Cortex of kidney (tissue), 1 donor: ENCODE data around the gene ANKLE2.
"Not testable (repeated sequence)": the region's sequence is repeated elsewhere in the genome, so short reads cannot be mapped to it uniquely, and the experiment has no call there.

Experiments
- DNase-seq: peaks from one replicate; lab custom pipeline; 2025; lab: John Stamatoyannopoulos, UW

Gene ANKLE2

GRCh38 chr12:132719141-132719953, 42.3 kb downstream of the ANKLE2 start:
- no peak for DNase-seq

GRCh38 chr12:132718644-132719043, 43.0 kb downstream of the ANKLE2 start:
- DNase-seq, result no peak

- DNase-seq, result no peak
These were observed 43.9 kb downstream of the ANKLE2 start for GRCh38 chr12:132717531-132718387.

DNA sequence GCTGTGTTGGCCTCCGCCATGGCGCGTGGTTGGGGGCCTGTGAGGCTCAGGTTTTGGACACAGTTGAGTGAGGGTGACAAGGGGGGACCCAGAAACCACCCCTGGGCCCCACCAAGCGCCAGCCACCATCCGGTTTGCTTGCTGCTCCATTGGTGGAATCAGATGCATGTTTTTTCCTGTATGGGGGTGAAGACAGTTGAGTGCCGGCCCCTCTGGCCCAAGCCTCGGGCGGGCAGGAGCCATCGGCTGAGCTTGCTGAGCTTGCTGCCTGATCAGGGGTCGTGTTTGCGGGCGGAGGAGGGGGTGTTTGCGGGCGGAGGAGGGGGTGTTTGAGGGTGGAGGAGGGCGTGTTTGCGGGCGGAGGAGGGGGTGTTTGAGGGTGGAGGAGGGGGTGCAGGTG, 44.6 kb downstream of the ANKLE2 start:
- DNase-seq, result no peak

DNA sequence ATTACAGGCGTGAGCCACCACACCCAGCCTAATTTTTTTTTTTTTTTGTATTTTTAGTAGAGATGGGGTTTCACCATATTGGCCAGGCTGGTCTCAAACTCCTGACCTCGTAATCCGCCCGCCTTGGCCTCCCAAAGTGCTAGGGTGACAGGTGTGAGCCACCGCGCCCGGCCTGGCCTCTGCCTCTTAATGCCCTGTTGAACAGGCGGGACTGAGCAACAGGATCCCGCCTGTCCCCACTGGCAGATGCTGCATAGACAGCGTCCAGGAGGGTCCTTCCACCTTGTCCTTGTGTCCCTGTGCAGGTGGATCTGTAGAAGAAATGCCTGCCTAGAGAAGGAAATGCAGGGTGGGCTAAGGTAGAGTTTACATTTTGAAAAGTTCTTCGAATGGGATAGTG, 45.3 kb downstream of the ANKLE2 start:
- DNase-seq, result no peak

- no peak for DNase-seq
These were observed 45.8 kb downstream of the ANKLE2 start for GRCh38 chr12:132715874-132716273.

GRCh38 chr12:132713123-132713522, 48.5 kb downstream of the ANKLE2 start:
- no peak for DNase-seq

- no peak for DNase-seq
These were observed 50.4 kb downstream of the ANKLE2 start for GRCh38 chr12:132711080-132711843.

DNA sequence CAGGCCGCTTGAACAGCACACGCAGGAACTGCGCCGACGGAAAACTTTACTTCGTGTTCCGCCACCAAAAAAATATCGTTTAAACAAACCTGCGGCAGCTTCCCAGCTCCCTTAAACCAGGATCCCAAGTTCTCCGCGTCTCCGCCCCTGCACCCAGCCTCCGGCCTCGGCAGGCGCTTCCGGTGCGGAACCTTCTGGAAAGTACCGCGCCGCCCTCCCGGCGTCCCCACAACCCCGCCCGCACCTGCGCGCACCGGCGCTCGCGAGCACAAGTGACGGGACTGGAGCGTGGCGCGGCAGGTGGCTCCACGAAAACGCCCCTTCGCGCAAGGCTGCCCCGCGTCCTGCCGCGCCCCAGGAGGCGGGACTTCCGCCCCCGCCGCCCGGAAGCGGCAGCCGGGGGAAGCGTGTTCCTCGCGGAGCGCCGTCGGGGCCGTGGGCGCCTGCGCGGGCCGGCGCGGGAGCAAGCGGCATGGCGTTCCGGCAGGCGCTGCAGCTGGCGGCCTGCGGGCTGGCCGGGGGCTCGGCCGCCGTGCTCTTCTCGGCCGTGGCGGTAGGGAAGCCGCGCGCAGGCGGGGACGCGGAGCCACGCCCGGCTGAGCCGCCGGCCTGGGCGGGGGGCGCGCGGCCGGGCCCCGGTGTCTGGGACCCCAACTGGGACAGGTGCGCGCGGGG, 51.1 kb downstream of the ANKLE2 start, which contains the start of gene PGAM5:
PGAM5 (plus strand) TSS at position 438 of the 675 bp plus-strand sequence; CDS start at position 473, 35 bp downstream.
- no peak for DNase-seq

GRCh38 chr12:132710043-132710404, 51.6 kb downstream of the ANKLE2 start:
- DNase-seq, result no peak

DNA sequence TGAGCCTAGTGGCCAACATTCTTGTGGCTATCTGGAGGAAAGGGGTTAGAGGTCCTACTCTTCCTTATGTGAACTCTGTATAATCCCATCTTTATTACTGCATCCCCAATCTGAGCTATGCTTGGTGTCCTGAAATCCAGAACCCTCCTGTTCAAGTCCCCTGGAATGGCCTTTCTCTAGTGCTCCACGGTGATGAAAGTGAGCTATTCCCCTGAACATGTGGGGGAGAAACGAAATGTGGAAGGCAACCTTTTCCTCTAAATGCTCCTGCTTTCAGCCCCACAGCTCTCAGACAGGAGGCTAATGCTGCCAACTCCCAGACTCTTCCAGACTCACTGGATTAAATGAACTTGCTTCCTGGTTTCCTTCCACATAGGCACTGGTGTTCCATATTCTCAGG, 53.5 kb downstream of the ANKLE2 start:
- DNase-seq, result no peak

- DNase-seq, result no peak
These were observed 54.4 kb downstream of the ANKLE2 start for GRCh38 chr12:132707241-132707640.

- no peak for DNase-seq
These were observed 58.0 kb downstream of the ANKLE2 start for GRCh38 chr12:132703641-132704040.

DNA sequence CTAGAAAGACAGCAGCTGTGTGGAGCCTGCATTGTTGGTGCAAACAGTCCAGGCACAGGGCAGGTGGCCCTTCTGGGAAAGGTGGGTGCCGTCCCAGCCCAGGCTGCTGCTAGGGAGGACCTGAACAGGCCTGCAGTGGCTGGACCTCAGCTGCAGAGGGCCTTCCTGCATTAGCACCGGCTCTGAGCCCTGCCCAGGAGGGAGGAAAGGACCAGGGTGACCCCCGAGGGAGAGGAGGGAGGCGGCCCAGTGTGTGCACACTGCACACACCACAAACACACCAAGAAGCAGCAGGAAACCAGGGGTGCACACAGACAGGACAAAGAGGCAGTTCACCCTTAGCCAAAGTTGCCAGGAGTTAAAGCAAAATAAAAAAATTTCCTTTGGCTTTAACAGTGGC, 59.0 kb downstream of the ANKLE2 start:
- DNase-seq, result no peak

DNA sequence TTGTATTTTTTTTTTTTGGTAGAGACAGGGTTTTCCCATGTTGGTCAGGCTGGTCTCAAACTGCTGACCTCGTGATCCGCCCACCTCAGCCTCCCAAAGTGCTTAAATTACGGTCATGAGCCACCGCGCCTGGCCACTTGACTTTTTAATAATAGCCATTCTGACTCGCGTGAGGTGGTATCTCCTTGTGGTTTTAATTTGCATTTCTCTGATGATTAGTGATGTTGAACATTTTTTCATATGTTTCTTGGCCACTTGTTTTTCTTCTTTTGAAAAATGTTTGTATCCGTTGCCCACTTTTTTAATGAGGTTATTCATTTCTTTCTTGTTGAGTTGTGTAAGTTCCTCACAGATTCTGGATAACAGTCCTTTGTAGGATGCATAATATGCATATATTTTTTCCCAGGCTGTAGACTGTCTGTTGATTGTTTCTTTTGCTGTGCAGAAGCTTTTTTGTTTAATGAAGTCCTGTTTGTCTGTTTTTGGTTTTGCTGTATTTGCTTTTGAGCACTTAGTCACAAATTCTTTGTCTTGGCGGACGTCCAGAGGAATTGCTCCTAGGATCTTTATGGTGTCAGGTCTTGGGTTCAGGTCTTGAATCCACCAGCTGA, 61.3 kb downstream of the ANKLE2 start:
- no peak for DNase-seq

DNA sequence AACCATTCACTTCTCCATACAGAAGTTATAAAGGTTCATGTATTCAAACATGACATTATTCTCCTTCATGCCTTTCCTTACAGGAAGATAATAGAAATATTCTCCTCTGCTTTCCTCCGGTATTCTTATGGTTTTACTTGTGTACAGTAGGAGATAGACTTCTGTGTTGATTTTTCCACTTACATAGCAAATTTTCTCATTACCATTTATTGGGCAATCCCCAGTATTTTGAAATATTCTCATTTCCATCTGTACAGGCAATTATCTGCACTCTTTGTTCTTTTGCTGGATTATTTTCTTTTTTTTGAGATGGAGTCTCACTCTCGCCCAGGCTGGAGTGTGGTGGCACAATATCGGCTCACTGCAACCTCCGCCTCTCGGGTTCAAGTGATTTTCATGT, 63.3 kb downstream of the ANKLE2 start:
- DNase-seq, result no peak

- DNase-seq, result no peak
These were observed 66.2 kb downstream of the ANKLE2 start for GRCh38 chr12:132695431-132695830.

GRCh38 chr12:132694888-132695287, 66.7 kb downstream of the ANKLE2 start:
- not testable (repeated sequence) for DNase-seq

- DNase-seq, result not testable (repeated sequence)
These were observed 69.6 kb downstream of the ANKLE2 start for GRCh38 chr12:132692030-132692429.

DNA sequence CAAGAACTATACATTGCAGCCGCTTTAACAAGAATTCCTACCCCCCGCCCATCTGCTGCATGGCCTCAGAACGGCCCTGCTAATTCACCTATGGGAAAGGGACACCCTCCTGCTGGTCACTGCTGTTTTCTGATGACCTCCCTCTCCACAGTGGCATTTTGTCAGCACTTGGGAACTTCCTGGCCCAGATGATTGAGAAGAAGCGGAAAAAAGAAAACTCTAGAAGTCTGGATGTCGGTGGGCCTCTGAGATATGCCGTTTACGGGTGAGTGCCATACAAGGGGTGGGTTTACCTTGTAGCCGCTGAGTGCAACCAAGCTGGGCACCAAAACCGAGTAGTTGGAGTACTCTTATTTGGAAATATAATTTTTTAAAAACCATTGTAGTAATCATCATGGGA, 71.5 kb downstream of the ANKLE2 start:
- DNase-seq, result no peak

DNA sequence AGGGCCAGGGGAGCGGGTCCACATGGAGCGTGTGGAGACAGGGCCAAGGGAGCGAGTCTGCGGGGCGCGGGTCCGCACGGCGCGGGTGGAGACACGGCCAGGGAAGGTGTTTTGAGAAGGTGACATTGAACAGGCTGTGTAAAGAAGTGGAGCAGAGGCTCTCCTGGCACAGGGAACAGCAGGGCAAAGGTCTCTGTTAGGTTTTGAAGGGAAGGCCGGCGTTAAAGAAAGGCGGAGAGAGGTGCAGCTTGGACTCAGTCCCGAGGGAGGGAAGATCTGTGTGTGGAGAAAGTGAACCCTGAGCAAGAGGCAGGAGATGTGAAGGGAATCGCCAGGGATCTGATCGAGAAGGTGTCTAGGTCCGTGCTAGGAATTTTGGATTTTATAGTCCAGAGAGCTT, 72.4 kb downstream of the ANKLE2 start:
- no peak for DNase-seq
